ENCODE data around the gene PRKAG1.

Gene PRKAG1

DNA sequence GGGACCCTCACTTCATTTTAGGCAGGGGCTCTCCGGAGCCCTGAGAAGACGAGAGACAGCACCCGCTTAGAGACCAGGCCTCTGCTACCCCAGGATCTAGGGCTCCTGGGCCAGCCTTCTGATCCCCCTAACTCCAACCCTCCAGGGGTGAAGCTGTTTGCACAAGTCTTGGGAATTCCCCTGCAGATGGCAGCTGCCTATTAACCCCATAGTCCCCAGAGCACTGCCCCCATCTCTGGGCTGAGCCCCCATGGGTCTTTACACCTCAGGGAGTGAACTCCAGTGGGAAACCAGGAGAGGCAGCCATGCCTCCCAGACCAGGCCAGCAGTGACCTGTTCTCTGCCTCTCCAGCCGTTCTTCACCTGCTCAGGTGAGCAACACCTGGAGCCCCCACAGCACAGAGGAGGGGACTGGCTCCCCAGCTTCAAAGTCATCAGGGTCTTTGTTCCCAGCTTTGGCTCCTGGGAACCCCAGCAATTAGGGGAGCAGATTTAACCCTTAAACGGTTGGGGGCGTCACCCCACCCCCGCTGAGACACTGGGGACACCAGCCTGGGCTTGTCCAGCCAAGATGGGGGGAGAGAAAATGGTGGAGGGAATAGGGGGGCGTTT, 49.3 kb downstream of the PRKAG1 start:
- FAIRE-seq: no peak
- no peak for DNase-seq (ENCODE audit: low spot score)

DNA sequence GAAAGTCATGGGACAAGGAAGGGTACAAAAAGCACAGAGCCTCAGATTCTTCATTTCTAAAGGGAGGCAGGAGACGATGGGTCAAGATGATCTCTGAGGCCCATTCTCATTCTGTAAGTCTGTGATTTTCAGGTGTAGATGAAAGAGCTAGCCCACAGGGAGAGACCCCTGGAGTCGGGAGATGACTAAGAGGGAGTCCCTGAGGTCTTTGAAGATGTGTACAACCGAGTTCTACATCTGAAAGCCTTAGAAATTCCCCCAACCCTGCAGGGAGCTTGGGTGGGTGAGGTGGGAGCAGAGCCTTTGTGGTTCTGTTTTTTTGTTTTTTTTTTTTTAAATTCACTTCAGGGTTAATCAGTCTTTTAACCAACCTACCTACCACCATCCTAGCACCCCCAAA, 50.1 kb downstream of the PRKAG1 start:
- DNase-seq (ENCODE audit: low spot score): no peak
- no peak for FAIRE-seq

DNA sequence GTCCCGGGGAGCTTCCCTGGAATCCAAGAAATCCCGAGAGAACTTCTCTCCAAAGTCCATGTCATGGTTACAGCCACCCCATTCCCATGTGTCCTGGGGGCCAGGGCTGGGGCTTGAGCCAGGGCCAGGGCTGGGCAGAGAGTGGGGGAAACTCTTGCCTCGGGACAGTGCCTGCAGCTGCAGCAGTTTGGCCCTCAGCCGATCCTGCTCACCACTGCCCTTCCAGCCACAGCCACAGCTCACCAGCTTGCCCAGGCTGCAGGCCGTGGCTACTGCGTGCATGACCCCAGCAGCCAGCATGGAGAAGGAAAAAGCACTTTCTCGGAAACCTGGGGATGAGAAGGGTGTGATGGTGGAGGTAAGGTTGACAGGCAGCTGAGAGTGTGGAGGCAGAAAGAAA, 50.6 kb downstream of the PRKAG1 start:
- FAIRE-seq: no peak

GRCh38 chr12:48966177-48966895, 52.2 kb downstream of the PRKAG1 start:
- FAIRE-seq: no peak
- DNase-seq (ENCODE audit: low spot score): no peak

More for the DNA sequence above, 50.6 kb downstream of the PRKAG1 start:
- DNase-seq (ENCODE audit: low spot score): no peak

DNA sequence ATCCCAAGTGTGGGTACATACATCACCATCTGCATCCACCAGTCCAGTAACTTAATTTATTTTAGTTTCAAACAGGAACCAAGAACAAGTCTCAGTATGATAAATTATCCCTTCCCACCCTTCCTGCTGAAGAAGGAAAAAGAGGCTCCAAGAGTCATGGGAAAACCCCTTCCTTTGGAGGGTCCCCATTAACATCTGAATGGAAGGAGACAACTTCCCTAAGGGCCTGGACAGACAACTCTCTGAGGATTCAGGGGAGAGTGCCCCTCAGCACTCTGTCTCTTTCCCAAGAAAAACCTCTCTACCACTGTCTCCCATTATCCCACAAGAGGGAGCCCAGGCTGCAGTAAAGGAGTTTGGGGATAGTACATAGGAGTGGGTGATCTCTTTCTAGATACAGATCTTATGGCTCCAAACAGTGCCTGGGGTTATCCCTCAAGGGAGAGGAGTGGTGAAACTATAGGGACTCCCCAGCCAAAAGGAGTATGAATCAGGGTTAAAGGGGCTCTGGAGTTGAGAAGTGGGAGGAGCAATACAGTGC, 53.2 kb downstream of the PRKAG1 start:
- DNase-seq (ENCODE audit: low spot score) (no peak), FAIRE-seq (no peak)

GRCh38 chr12:48961801-48962200, 56.8 kb downstream of the PRKAG1 start:
- no peak for FAIRE-seq

DNA sequence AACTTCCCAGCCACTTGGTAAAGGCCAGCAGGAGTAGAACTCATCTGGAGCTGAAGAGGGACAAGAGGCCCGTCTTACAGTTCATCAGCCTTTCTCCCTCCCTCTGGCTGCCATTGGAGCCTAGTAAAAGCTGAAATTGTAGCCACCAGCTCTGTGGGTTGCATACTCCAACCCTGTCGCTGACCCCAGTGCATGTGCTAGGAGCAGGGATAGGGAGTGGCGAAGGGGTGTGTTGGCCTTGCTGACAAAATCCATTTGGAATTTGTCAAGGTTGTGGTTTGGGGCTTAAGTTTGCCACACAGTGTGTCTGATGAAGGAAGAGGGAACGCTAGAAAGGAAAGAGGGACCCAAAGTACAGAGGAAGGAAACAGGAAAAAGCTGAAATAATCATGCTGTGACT, 57.2 kb downstream of the PRKAG1 start:
- DNase-seq (ENCODE audit: low spot score) (peak; percentile 53), FAIRE-seq (peak; percentile 35)

More at GRCh38 chr12:48961801-48962200, 56.8 kb downstream of the PRKAG1 start:
- no peak for DNase-seq (ENCODE audit: low spot score)

- no peak for FAIRE-seq
- no peak for DNase-seq (ENCODE audit: low spot score)
Observed at GRCh38 chr12:48960834-48961233, 57.7 kb downstream of the PRKAG1 start.

DNA sequence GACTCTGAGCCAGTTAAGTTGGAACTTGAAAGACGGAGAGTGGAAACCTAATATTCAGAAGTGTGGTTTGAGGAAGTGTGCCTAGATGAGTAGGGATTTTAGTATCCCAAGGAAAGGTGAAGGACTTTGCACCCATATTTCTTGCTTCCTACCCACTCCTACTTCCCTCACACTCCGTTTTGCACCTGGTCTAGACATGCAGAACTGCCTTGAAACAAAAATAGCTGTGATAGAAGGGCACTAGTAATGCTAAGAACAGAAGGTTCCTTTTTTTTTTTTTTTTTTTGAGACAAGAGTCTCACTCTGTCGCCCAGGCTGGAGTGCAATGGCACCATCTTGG, 60.6 kb downstream of the PRKAG1 start:
- FAIRE-seq (no peak), DNase-seq (ENCODE audit: low spot score) (no peak)

GRCh38 chr12:48957141-48958048, 61.2 kb downstream of the PRKAG1 start, which contains the start of gene ARF3:
TSS of gene ARF3 (minus strand) at chr12:48957487. CDS start at chr12:48941095, 16,392 bp downstream.
- FAIRE-seq: no peak
- DNase-seq (ENCODE audit: low spot score): peak; percentile 98

- DNase-seq (ENCODE audit: low spot score) (peak; percentile 91), FAIRE-seq (no peak)
Observed at GRCh38 chr12:48956279-48957140, 62.1 kb downstream of the PRKAG1 start.

DNA sequence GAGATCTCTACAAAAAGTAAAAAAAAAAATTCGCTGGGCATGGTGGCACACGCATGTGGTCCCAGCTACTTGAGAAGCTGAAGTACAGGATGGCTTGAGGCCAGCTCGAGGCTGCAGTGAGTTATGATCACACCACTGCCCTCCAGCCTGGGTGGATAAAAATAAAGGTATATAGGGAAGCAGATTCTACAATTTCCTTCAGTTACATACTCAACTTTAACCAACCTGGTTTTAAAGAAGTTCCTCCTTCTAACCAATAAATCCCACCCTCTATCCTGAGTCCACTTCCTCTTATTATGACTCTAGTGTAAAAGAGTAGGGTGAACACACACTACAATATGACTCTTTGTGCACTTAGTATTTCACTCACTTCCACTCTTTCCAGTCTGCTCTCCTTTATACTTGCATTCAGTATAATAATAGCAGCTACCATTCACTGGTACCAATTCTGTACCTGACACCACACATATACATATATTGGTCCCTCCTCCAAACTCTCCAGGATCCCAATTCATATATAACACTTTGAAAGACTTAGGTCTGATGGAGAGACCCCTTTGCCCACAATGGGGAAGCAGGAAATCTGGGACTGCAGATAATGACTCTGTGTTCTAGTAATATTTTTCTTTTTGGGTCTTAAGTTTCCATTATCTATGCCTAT, 63.6 kb downstream of the PRKAG1 start:
- DNase-seq (ENCODE audit: low spot score): no peak
- FAIRE-seq: no peak

GRCh38 chr12:48954061-48954460, 64.5 kb downstream of the PRKAG1 start:
- DNase-seq (ENCODE audit: low spot score): no peak
- no peak for FAIRE-seq

- DNase-seq (ENCODE audit: low spot score): no peak
- no peak for FAIRE-seq
Observed at GRCh38 chr12:48952691-48953090, 65.9 kb downstream of the PRKAG1 start.
